Uterus (tissue), 2 donors: Measurements from ENCODE around the gene FAM110A.

ENCODE experiments used
- POLR2A ChIP-seq, 2 donors: fragments of 450-650 bp; IDR thresholded peaks; one replicate each; pipeline ENCODE4 v1.6.1; 2016; ENCODE audit warnings: antibody characterized with exemption in 2 of 2, mild to moderate bottlenecking in 1 of 2, moderate library complexity in 1 of 2
- TF ChIP-seq, protein P1 (sequence below), 4 experiments: fragments of 200-600 bp in 2 of 4; fragments of 450-650 bp in 2 of 4; sonication (generic) in 2 of 4; IDR thresholded peaks; one replicate each; pipeline ENCODE4 v1.5.1; 2016 to 2019; ENCODE audit warnings: antibody characterized with exemption in 4 of 4, mild to moderate bottlenecking in 2 of 4, moderate library complexity in 1 of 4

DNA sequence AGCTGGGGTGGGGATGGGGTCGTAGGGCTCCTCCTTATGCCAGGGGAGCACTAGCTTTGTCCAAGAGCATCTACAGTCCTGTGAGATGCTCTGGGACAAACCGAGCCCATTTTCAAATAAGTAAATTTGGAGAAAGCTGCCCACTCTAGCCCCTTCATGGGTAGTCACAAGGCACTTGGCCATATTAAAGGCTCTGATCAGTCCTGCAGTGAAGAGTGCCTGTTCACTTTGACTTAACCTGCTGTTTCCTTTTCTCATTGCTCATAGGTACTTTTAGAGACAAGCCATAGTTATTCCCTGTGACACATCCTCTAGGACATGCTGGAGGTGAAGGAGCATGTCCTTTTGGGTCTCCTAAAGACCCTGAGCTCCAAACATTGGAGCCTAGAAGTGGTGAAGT, 38.4 kb downstream of the FAM110A start:
- TF ChIP-seq POLR2A (IDR thresholded peaks at IDR 0.05), result no peak
- TF ChIP-seq, protein P1, sequence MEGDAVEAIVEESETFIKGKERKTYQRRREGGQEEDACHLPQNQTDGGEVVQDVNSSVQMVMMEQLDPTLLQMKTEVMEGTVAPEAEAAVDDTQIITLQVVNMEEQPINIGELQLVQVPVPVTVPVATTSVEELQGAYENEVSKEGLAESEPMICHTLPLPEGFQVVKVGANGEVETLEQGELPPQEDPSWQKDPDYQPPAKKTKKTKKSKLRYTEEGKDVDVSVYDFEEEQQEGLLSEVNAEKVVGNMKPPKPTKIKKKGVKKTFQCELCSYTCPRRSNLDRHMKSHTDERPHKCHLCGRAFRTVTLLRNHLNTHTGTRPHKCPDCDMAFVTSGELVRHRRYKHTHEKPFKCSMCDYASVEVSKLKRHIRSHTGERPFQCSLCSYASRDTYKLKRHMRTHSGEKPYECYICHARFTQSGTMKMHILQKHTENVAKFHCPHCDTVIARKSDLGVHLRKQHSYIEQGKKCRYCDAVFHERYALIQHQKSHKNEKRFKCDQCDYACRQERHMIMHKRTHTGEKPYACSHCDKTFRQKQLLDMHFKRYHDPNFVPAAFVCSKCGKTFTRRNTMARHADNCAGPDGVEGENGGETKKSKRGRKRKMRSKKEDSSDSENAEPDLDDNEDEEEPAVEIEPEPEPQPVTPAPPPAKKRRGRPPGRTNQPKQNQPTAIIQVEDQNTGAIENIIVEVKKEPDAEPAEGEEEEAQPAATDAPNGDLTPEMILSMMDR (IDR thresholded peaks at IDR 0.05), result no peak
